HEK293 (cell line): Measurements from ENCODE around the gene TSSK3.

Experiments used
- BCL11B ChIP-seq: fragments of 450-650 bp; formaldehyde crosslinking; IDR thresholded peaks from 2 replicates; pipeline ENCODE4 v1.5.1; 2016; ENCODE audit warnings: low read depth, missing biosample characterization, missing genetic modification characterization
- MYNN ChIP-seq: fragments of 450-650 bp; formaldehyde crosslinking; IDR thresholded peaks from 2 replicates; pipeline ENCODE4 v1.5.1; 2016; ENCODE audit warnings: missing biosample characterization, missing genetic modification characterization, borderline replicate concordance
- OVOL3 ChIP-seq: fragments of 450-650 bp; formaldehyde crosslinking; IDR thresholded peaks from 2 replicates; pipeline ENCODE4 v1.5.1; 2016; ENCODE audit warnings: missing biosample characterization, missing genetic modification characterization
- RBAK ChIP-seq: fragments of 450-650 bp; formaldehyde crosslinking; IDR thresholded peaks from 2 replicates; pipeline ENCODE4 v1.5.1; 2016; ENCODE audit warnings: missing biosample characterization, missing genetic modification characterization
- YY2 ChIP-seq: fragments of 450-650 bp; formaldehyde crosslinking; IDR thresholded peaks from 2 replicates; pipeline ENCODE4 v1.5.1; 2016; ENCODE audit warnings: missing biosample characterization, missing genetic modification characterization
- ZBTB21 ChIP-seq: fragments of 450-650 bp; formaldehyde crosslinking; IDR thresholded peaks from 2 replicates; pipeline ENCODE4 v1.5.1; 2017; ENCODE audit warnings: missing biosample characterization, missing genetic modification characterization
- ZBTB7A ChIP-seq: fragments of 450-650 bp; formaldehyde crosslinking; IDR thresholded peaks from 2 replicates; pipeline ENCODE4 v1.5.1; 2016; ENCODE audit warnings: low read depth, missing biosample characterization, missing genetic modification characterization
- ZNF114 ChIP-seq: fragments of 450-650 bp; formaldehyde crosslinking; IDR thresholded peaks from 2 replicates; pipeline ENCODE4 v1.5.0; 2017; ENCODE audit warnings: missing biosample characterization, missing genetic modification characterization
- ZNF138 ChIP-seq: fragments of 450-650 bp; formaldehyde crosslinking; IDR thresholded peaks from 2 replicates; pipeline ENCODE4 v1.5.1; 2016; ENCODE audit warnings: missing biosample characterization, missing genetic modification characterization, borderline replicate concordance
- ZNF16 ChIP-seq: fragments of 450-650 bp; formaldehyde crosslinking; IDR thresholded peaks from 2 replicates; pipeline ENCODE4 v1.5.1; 2016; ENCODE audit warnings: low read depth, missing biosample characterization, missing genetic modification characterization
- ZNF174 ChIP-seq: fragments of 450-650 bp; formaldehyde crosslinking; IDR thresholded peaks from 2 replicates; pipeline ENCODE4 v1.5.0; 2017; ENCODE audit warnings: missing biosample characterization, mild to moderate bottlenecking, missing genetic modification characterization
- ZNF211 ChIP-seq: fragments of 450-650 bp; formaldehyde crosslinking; IDR thresholded peaks from 2 replicates; pipeline ENCODE4 v1.5.1; 2016; ENCODE audit warnings: low read depth, missing biosample characterization, missing genetic modification characterization
- ZNF391 ChIP-seq: fragments of 450-650 bp; formaldehyde crosslinking; IDR thresholded peaks from 2 replicates; pipeline ENCODE4 v1.5.1; 2016; ENCODE audit warnings: low read depth, missing biosample characterization, missing genetic modification characterization, borderline replicate concordance
- ZNF394 ChIP-seq: fragments of 450-650 bp; formaldehyde crosslinking; IDR thresholded peaks from 2 replicates; pipeline ENCODE4 v1.5.1; 2016; ENCODE audit warnings: missing biosample characterization, missing genetic modification characterization, mild to moderate bottlenecking, moderate library complexity, borderline replicate concordance
- ZNF423 ChIP-seq: fragments of 450-650 bp; formaldehyde crosslinking; IDR thresholded peaks from 2 replicates; pipeline ENCODE4 v1.5.1; 2016; ENCODE audit warnings: missing biosample characterization, missing genetic modification characterization
- ZNF521 ChIP-seq: fragments of 450-650 bp; formaldehyde crosslinking; IDR thresholded peaks from 2 replicates; pipeline ENCODE4 v1.5.1; 2017; ENCODE audit warnings: missing biosample characterization, mild to moderate bottlenecking, missing genetic modification characterization
- ZNF585B ChIP-seq: fragments of 450-650 bp; formaldehyde crosslinking; IDR thresholded peaks from 2 replicates; pipeline ENCODE4 v1.5.1; 2016; ENCODE audit warnings: missing biosample characterization, missing genetic modification characterization
- ZNF610 ChIP-seq: fragments of 450-650 bp; formaldehyde crosslinking; IDR thresholded peaks from 2 replicates; pipeline ENCODE4 v1.5.1; 2016; ENCODE audit warnings: missing biosample characterization, missing genetic modification characterization, borderline replicate concordance
- ZNF623 ChIP-seq: fragments of 450-650 bp; formaldehyde crosslinking; IDR thresholded peaks from 2 replicates; pipeline ENCODE4 v1.5.1; 2016; ENCODE audit warnings: missing biosample characterization, missing genetic modification characterization
- ZNF654 ChIP-seq: fragments of 450-650 bp; formaldehyde crosslinking; IDR thresholded peaks from 2 replicates; pipeline ENCODE4 v1.5.1; 2016; ENCODE audit warnings: low read depth, missing biosample characterization, missing genetic modification characterization
- ZNF660 ChIP-seq: fragments of 450-650 bp; IDR thresholded peaks from 2 replicates; pipeline ENCODE4 v1.5.1; 2018; ENCODE audit warnings: missing biosample characterization, mild to moderate bottlenecking, missing genetic modification characterization
- ZNF677 ChIP-seq: fragments of 450-650 bp; IDR thresholded peaks from 2 replicates; pipeline ENCODE4 v1.5.0; 2018; ENCODE audit warnings: missing biosample characterization, mild to moderate bottlenecking, missing genetic modification characterization, moderate library complexity
- ZNF791 ChIP-seq: fragments of 450-650 bp; formaldehyde crosslinking; IDR thresholded peaks from 2 replicates; pipeline ENCODE4 v1.5.1; 2016; ENCODE audit warnings: missing biosample characterization, missing genetic modification characterization
- TF ChIP-seq, protein P1 (sequence below): IDR thresholded peaks from 2 replicates; pipeline ENCODE4 v1.6.1; 2011; ENCODE audit warnings: mild to moderate bottlenecking, low read depth, low read length, borderline replicate concordance
- TF ChIP-seq, protein P2 (sequence below): fragments of 450-650 bp; formaldehyde crosslinking; IDR thresholded peaks from 2 replicates; pipeline ENCODE4 v1.5.1; 2017; ENCODE audit warnings: missing biosample characterization, missing genetic modification characterization
- TF ChIP-seq, protein P3 (sequence below): fragments of 450-650 bp; formaldehyde crosslinking; IDR thresholded peaks from 2 replicates; pipeline ENCODE4 v1.5.1; 2016; ENCODE audit warnings: missing biosample characterization, missing genetic modification characterization, borderline replicate concordance
- TF ChIP-seq, protein P4 (sequence below): fragments of 450-650 bp; formaldehyde crosslinking; IDR thresholded peaks from 2 replicates; pipeline ENCODE4 v1.5.1; 2016; ENCODE audit warnings: missing biosample characterization, missing genetic modification characterization
- TF ChIP-seq, protein P5 (sequence below): fragments of 450-650 bp; formaldehyde crosslinking; IDR thresholded peaks from 2 replicates; pipeline ENCODE4; 2016; ENCODE audit warnings: missing biosample characterization, missing genetic modification characterization

TSSK3 gene

DNA sequence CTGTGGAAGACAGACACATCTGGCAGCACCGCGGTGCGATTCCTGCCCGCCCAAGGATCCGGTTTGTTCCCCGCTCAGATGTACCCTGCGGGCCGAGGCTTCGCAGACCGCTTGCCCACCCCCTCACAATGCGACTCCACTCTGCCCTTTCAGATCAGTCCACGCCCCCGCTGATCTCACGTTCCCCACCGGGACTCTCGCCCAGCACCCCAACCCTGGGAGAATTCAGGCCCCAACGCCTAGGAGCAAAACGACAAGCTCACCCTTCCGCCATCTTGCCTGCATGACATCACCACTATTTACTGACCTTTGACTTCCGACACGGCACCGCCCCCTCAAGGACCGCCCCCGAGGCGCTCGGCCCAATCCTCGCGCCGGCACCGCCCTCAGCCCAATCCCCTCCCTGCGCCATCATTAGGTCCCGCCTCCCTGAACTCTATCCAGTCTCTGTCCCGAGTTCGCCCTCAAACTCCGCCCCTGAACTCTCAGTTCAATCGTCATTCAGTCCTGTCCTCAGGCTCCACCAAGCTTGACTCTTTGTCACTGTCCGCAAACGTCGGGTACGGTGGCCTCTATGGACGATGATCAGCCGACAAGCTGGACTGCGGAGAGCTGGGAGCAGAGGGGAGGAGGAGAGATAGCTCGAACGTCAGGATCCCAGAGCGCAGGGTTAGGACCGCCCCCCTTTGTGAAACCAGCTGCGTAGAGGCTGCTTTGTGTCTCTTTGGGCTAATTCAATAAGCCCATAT is 32.0 kb downstream of the TSSK3 start, which contains the start of gene BSDC1 (continued):
- TF ChIP-seq, protein P1, sequence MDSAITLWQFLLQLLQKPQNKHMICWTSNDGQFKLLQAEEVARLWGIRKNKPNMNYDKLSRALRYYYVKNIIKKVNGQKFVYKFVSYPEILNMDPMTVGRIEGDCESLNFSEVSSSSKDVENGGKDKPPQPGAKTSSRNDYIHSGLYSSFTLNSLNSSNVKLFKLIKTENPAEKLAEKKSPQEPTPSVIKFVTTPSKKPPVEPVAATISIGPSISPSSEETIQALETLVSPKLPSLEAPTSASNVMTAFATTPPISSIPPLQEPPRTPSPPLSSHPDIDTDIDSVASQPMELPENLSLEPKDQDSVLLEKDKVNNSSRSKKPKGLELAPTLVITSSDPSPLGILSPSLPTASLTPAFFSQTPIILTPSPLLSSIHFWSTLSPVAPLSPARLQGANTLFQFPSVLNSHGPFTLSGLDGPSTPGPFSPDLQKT = no peak
- TF ChIP-seq ZBTB7A = peak; percentile 62; the same call in 1 of the 2 replicates
- TF ChIP-seq, protein P2, sequence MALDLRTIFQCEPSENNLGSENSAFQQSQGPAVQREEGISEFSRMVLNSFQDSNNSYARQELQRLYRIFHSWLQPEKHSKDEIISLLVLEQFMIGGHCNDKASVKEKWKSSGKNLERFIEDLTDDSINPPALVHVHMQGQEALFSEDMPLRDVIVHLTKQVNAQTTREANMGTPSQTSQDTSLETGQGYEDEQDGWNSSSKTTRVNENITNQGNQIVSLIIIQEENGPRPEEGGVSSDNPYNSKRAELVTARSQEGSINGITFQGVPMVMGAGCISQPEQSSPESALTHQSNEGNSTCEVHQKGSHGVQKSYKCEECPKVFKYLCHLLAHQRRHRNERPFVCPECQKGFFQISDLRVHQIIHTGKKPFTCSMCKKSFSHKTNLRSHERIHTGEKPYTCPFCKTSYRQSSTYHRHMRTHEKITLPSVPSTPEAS (tag by site-specific recombination) = peak; percentile 25; the same call in 1 of the 2 replicates
- TF ChIP-seq OVOL3 = peak; percentile 70; the same call in 1 of the 2 replicates
- no peak for TF ChIP-seq ZNF16 (tag by site-specific recombination)
- TF ChIP-seq MYNN = peak; percentile 62; the same call in 1 of the 2 replicates
- peak; percentile 87 for TF ChIP-seq ZBTB21 (tag by site-specific recombination)
- TF ChIP-seq RBAK = no peak
- peak; percentile 19; the same call in 1 of the 2 replicates for TF ChIP-seq ZNF610
- no peak for TF ChIP-seq ZNF211 (tag by site-specific recombination)
- no peak for TF ChIP-seq ZNF521 (tag by site-specific recombination)
- no peak; the same call in 1 of the 2 replicates for TF ChIP-seq ZNF423
- peak; percentile 96 for TF ChIP-seq ZNF391 (tag by site-specific recombination)
- TF ChIP-seq, protein P3, sequence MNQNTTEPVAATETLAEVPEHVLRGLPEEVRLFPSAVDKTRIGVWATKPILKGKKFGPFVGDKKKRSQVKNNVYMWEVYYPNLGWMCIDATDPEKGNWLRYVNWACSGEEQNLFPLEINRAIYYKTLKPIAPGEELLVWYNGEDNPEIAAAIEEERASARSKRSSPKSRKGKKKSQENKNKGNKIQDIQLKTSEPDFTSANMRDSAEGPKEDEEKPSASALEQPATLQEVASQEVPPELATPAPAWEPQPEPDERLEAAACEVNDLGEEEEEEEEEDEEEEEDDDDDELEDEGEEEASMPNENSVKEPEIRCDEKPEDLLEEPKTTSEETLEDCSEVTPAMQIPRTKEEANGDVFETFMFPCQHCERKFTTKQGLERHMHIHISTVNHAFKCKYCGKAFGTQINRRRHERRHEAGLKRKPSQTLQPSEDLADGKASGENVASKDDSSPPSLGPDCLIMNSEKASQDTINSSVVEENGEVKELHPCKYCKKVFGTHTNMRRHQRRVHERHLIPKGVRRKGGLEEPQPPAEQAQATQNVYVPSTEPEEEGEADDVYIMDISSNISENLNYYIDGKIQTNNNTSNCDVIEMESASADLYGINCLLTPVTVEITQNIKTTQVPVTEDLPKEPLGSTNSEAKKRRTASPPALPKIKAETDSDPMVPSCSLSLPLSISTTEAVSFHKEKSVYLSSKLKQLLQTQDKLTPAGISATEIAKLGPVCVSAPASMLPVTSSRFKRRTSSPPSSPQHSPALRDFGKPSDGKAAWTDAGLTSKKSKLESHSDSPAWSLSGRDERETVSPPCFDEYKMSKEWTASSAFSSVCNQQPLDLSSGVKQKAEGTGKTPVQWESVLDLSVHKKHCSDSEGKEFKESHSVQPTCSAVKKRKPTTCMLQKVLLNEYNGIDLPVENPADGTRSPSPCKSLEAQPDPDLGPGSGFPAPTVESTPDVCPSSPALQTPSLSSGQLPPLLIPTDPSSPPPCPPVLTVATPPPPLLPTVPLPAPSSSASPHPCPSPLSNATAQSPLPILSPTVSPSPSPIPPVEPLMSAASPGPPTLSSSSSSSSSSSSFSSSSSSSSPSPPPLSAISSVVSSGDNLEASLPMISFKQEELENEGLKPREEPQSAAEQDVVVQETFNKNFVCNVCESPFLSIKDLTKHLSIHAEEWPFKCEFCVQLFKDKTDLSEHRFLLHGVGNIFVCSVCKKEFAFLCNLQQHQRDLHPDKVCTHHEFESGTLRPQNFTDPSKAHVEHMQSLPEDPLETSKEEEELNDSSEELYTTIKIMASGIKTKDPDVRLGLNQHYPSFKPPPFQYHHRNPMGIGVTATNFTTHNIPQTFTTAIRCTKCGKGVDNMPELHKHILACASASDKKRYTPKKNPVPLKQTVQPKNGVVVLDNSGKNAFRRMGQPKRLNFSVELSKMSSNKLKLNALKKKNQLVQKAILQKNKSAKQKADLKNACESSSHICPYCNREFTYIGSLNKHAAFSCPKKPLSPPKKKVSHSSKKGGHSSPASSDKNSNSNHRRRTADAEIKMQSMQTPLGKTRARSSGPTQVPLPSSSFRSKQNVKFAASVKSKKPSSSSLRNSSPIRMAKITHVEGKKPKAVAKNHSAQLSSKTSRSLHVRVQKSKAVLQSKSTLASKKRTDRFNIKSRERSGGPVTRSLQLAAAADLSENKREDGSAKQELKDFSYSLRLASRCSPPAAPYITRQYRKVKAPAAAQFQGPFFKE (tag by site-specific recombination) = no peak
- TF ChIP-seq YY2 = peak; percentile 97
- TF ChIP-seq ZNF114 (tag by site-specific recombination) = no peak
- TF ChIP-seq BCL11B (tag by site-specific recombination) = no peak
- no peak for TF ChIP-seq ZNF138 (tag by site-specific recombination)
- no peak for TF ChIP-seq ZNF791 (tag by site-specific recombination)
- TF ChIP-seq ZNF585B = no peak
- TF ChIP-seq, protein P4, sequence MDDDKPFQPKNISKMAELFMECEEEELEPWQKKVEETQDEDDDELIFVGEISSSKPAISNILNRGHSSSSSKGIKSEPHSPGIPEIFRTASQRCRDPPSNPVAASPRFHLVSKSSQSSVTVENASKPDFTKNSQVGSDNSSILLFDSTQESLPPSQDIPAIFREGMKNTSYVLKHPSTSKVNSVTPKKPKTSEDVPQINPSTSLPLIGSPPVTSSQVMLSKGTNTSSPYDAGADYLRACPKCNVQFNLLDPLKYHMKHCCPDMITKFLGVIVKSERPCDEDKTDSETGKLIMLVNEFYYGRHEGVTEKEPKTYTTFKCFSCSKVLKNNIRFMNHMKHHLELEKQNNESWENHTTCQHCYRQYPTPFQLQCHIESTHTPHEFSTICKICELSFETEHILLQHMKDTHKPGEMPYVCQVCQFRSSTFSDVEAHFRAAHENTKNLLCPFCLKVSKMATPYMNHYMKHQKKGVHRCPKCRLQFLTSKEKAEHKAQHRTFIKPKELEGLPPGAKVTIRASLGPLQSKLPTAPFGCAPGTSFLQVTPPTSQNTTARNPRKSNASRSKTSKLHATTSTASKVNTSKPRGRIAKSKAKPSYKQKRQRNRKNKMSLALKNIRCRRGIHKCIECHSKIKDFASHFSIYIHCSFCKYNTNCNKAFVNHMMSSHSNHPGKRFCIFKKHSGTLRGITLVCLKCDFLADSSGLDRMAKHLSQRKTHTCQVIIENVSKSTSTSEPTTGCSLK (tag by site-specific recombination) = no peak
- TF ChIP-seq ZNF654 = no peak
- TF ChIP-seq ZNF174 (tag by site-specific recombination) = no peak
- peak; percentile 32; the same call in 1 of the 2 replicates for TF ChIP-seq ZNF394
- TF ChIP-seq, protein P5, sequence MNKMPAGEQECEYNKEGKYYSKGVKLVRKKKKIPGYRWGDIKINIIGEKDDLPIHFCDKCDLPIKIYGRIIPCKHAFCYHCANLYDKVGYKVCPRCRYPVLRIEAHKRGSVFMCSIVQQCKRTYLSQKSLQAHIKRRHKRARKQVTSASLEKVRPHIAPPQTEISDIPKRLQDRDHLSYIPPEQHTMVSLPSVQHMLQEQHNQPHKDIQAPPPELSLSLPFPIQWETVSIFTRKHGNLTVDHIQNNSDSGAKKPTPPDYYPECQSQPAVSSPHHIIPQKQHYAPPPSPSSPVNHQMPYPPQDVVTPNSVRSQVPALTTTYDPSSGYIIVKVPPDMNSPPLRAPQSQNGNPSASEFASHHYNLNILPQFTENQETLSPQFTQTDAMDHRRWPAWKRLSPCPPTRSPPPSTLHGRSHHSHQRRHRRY (tag by site-specific recombination) = no peak
- 0 out of 2 replicates have a peak, but pooled peaks have one; percentile 16 for TF ChIP-seq ZNF623
- peak; percentile 31; the same call in 1 of the 2 replicates for TF ChIP-seq ZNF660
- no peak for TF ChIP-seq ZNF677
